CD4-positive, alpha-beta T cell treated with Interleukin-6 at 100 ng/mL for 8 hours (primary cell): ENCODE measurements around the gene IL6R.
A peak's percentile ranks its signal among the peaks of the same experiment; 100 is the strongest.

Experiments used
- DNase-seq: peaks from one replicate; pipeline ENCODE4 v3.0.0-alpha.2; 2020; ENCODE audit warnings: mixed read lengths, low spot score

The IL6R gene

DNA sequence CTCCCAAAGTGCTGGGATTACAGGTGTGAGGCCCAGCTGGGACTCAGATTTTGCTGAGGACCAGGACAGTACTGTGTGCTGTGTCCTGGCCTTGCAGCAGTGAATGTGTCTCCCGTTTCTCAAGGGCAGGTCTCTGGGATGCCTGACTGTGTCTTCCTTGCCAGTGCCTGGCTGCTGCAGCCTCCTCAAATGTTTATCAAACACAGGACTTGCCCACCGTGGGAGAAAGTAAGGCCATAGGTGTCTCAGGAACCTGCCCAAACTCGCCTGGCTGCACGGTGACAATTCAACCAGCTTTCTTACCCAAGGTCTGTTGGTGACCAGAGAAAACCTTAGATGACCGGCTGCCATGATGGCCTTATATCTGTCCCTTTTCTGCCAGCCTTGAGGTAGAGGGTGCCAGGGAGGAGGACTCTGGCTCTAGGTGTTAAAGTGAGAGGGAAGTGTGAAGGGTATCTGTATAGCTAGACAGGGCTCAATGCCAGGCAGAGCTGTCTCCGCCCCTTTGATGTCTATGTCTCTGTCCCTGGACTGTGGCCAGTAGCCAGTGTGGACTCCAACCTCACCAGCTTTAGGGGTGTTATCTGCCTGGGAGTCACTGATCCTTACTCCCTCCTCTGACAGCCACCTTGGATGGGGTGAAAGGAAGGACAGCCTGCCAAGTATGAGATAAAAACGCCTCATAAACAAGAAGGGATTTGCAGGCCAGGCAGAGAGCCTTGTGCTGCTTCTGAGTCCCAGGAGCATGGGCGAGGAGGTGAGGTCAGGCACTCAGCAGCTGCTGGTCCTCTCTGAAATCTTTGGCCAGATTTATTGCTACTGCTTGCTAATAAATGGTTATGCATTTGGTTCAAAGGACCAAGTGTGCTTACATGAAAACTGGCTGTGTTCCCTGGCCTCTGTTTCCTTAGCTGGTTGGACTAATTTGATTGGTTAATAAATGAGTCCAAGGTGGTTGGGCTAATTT is 22.3 kb downstream of the IL6R start:
- DNase-seq, result no peak

DNA sequence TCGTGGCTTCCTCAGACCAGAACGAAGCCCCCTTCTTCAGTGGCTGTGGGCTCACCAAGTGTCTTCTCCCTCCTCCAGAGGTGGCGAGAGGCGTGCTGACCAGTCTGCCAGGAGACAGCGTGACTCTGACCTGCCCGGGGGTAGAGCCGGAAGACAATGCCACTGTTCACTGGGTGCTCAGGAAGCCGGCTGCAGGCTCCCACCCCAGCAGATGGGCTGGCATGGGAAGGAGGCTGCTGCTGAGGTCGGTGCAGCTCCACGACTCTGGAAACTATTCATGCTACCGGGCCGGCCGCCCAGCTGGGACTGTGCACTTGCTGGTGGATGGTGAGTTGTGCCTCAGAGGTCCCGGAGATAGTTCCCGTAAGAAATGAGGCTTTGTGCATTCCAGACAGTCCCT is 24.0 kb downstream of the IL6R start:
- no peak for DNase-seq

DNA sequence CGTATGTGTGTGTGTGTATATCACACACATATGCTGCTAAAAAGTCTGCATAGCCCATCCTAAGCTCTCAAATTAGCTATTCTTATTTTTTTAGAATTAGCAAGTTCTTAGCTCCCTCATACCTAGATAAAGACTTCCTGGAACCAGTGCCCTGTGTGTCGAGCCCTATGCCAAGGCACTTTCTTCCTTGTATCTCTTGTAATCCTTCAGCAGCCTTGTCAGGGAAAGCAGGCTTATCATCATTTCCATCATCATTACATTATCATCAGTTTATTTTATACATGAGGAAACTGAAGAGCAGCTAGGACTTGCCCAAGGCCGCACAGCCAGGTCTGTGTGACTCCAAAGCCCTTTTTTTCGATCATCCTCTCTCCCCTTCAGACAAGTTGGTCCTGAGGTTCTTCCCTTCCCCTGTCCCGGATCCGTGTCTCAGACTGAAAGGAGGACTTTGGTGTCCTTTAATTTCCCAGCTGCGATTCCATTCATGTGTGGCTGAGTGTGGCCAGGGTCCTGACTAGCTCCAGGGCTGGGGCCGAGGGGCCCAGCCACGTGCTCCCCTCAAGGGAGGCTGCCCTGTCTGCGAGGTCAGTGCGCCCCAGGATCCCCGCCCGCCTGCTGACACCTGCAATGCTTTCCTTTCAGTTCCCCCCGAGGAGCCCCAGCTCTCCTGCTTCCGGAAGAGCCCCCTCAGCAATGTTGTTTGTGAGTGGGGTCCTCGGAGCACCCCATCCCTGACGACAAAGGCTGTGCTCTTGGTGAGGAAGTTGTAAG is 24.9 kb downstream of the IL6R start:
- no peak for DNase-seq

DNA sequence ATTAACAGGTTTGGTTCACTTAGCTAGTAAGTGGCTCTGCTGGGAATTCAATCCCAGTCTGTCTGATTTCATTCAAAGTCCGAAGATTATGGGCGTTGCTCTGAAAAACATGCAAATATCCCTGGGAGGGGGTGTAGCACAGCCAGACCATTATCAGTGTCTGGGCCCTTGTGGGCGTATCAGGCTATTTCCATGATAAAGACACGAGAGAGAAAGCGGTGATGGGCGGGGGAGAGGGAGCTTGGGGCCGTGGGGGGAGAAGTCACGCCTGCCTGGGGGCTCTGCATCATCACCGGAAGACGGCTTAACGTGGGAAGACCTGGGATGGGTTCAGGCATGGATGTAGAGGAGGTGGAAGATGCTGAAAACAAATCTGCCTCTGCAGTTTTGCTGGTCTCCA is 25.8 kb downstream of the IL6R start:
- no peak for DNase-seq

- no peak for DNase-seq
These were observed 26.6 kb downstream of the IL6R start for GRCh38 chr1:154431586-154432373.

DNA sequence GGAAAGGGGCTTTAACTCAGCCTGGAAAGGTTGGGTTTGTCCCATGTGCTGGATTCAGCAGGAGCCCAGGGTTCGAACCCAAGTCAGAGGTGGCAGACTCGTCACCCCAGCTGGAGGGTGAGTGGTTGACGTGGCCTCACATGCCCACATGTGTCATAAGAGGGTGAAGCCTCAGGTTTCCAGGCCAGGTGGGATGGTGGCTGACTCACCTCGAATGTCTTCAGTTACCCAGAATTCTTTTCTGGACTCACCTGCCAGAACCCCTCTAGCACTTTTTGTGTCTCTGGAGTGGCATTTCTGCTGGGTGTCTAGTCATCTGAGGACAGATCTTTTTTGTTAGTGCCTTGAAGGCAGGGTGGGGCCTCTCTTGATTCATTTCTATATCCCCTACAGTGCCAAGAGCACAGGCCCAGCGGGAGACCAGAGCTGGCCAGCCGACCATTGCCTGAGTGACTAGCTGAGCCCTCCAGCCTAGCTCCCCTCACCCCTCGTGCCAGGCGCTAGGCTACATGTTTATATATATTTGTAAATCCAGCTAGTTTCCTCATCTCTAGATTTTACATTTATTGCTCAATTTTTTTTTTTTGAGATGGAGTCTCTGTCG is 28.1 kb downstream of the IL6R start:
- peak; percentile 19 for DNase-seq

GRCh38 chr1:154434346-154435085 is 29.4 kb downstream of the IL6R start:
- DNase-seq, result no peak

GRCh38 chr1:154435599-154436200 is 30.6 kb downstream of the IL6R start:
- DNase-seq, result no peak

DNA sequence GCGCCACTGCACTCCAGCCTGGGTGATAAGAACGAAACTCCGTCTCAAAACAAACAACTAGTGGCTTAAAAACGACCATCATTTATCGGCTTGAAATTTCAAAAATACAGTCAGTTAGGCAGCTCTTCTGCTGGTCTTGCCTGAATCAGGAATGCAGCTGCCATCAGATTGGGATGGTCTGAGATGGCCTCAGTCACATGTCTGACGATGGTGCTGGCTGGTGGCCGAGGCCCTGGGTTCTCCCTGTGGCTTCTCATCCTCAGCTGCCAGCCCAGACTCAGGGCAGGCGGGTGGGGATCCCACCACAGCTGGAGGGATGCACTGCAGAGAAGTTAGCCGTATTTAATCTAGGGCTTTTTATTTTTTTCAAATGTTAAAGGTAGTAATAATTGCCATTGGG is 31.3 kb downstream of the IL6R start:
- no peak for DNase-seq

GRCh38 chr1:154440036-154440804 is 35.1 kb downstream of the IL6R start:
- no peak for DNase-seq

DNA sequence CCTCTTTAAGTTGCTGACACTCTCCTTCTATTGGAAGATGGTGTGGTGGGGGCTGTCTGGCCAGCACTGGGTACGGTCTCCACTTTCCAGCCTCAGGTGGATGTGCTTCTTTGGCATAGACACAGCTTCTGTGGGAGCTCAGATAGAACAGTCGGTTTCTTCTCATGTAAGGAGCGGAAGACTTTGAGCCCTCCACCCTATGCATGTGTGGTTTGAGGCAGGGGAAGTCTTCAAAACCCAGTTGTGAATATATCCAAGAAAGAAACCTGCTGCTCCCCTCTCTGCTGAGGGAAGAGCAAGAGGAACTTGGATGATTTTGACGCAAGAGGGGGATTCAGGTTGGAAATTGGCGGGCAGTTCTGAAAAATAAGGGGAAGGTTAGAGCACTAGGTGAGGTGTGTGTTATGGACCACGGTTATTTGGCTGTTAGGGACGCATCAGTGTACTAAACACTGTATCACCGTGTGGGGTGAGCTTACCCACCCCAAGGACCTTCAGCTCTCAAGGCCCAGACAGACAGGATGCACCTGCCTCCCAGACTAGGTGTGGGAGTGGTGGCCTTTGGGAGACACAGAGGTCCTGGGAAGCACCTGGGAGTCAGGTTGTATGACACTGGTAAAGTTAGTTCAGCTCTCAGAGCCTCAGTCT is 36.2 kb downstream of the IL6R start:
- DNase-seq, result peak; percentile 21

DNA sequence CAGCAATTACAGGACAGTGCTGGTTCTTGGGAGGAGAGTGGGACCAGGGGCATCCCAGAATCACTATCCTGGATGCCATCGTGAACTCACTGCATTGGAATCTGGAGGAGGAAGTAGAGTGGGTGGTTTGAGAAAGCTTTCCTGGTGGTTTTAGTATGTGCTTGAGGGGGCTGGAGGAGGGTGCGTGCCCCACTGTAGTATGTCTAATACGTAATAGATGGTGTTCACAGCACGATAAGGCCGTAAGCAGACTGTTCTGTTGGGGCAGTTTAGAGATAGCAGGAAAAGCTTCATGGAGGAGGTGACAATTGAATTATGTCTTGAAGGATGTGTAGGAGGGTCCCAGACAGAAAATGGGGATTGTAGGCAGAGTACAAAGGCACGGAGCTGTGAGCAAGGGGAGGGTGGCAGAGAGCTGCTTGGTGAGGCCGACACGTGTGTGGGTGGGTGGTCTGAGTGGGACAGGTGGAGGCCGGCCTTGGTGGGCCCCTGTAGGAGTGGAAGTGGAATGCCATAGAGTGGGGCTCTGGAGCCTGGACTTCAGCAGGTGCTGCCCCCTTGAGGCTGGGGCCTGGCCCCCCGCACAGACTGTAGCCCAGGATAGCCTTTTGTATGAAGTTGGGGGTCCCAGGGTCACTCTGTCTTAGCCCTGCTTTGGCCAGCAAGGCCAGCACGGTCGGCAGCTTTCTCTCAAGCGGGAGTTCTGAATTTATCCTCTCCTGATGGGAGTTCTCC is 37.0 kb downstream of the IL6R start:
- DNase-seq, result no peak

DNA sequence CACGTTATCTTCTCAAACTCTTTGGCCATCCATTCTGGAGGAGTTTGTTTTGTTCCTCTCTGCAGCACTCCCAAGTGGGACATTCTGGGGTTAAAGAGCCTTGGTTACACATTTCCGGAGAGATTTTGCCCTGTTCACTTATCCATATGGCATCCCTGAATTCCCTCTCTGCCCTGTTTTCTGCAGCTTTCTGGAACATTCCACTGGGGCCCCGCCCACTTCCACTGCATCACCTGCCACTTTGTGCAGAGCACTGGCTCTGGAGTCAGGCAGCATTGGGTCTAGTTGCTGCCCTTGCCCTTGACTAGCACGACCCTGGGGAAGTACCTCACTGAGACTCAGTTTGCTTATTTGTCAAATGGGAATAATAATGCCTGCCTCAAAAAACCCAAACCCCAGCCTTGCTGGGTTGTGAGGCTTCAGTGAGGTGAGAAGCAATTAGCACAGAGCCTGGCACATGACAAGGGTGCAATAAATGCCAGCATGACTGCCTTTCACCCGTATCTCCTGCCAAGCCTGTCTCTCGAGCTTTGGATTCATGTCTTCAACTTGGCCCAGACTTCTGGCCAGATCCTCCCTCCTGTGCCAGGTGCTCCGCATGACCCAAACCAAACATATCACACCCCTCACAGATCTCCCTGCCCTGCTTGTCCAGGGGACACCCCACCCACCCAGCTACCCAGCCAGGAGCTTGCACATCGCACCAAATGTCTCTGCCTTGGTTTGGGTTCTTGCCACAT is 38.3 kb downstream of the IL6R start:
- no peak for DNase-seq

DNA sequence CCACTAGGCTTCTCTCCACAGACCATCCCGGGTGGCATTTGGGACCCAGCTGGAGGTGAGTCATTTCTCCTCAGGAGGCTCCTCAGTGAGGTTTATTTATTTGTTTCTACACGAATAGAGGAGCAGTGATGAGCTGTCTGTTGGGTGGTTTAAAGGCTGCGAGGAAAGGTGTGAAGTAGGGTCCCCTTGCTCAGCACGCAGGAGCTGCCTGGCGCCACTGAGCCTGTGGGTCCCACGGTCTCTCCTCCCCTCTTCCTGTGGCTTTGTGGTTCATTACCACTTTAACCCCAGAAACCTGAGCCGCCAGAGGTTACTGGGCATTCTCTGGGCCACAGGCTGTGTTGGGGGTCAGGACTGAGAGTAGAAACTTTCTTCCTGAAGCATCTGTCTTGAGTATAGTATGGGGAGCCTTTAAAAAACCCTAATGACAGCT is 39.9 kb downstream of the IL6R start:
- DNase-seq, result peak; percentile 40

GRCh38 chr1:154446292-154446691 is 41.1 kb downstream of the IL6R start:
- DNase-seq, result no peak

DNA sequence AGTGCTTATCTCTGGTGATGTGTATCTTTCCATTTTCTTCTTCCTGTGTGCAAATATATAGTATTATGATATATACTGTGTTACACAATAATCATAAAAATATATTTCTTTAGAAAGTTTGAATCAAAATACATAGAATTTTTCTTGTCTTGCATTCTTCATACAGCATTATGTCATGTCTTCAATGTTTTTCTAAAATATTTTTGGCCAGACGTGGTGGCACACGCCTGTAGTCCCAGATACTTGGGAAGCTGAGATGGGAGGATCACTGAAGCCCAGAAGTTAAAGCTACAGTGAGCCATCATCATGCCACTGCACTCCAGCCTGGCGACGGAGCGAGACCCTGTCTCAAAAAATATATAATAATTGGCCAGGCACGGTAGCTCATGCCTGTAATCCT is 41.6 kb downstream of the IL6R start:
- no peak for DNase-seq

DNA sequence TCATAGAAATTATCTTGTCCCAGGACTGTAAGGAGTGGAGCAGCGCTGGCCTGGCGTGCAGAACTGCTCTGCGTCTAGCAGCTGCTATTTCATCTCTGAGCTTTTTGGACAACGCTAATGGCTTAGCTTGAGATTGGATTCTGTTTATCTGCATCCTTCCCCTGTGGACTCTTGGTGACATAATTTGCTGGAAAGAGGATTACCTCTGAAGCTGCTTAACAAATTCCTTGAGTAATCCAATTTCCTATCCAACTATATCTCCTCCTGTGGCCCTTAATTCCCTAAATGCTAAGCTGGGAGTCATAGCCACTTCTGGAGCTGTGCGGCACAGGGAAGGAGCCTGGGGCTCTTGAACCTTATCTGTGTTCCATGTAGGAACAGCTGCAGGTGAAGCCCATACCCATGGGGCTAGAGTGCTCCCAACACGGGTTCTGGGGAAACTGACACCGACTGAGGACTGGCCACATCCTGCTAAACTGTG is 43.2 kb downstream of the IL6R start:
- no peak for DNase-seq

- DNase-seq, result no peak
These were observed 48.0 kb downstream of the IL6R start for GRCh38 chr1:154453161-154453560.
